GM10266 (cell line): ENCODE measurements around the gene EEFSEC.

ENCODE experiments used
- DNase-seq: peaks from one replicate; pipeline ENCODE4 v3.0.0; 2012; ENCODE audit errors: extremely low spot score
- CTCF ChIP-seq: IDR thresholded peaks from 2 replicates; pipeline ENCODE4 v1.5.1; 2012; ENCODE audit warnings: mild to moderate bottlenecking, low read depth; ENCODE audit not compliant: control insufficient read depth, insufficient read depth; ENCODE audit errors: missing control alignments

EEFSEC gene

GRCh38 chr3:128267541-128267940, 114.3 kb downstream of the EEFSEC start:
- DNase-seq = no peak

GRCh38 chr3:128269006-128269775, 115.9 kb downstream of the EEFSEC start:
- DNase-seq = no peak
- no peak for TF ChIP-seq CTCF

More at GRCh38 chr3:128267541-128267940, 114.3 kb downstream of the EEFSEC start:
- TF ChIP-seq CTCF = no peak

GRCh38 chr3:128269796-128270195, 116.5 kb downstream of the EEFSEC start:
- no peak for TF ChIP-seq CTCF
- no peak for DNase-seq

- TF ChIP-seq CTCF = no peak
- no peak for DNase-seq
Measured at GRCh38 chr3:128270559-128271492, 117.5 kb downstream of the EEFSEC start.

GRCh38 chr3:128271536-128272332, 118.5 kb downstream of the EEFSEC start:
- no peak for DNase-seq
- TF ChIP-seq CTCF = no peak

GRCh38 chr3:128273109-128273840, 120.0 kb downstream of the EEFSEC start:
- TF ChIP-seq CTCF = no peak
- no peak for DNase-seq
